Transverse colon (tissue), 4 donors: ENCODE measurements around the gene ARMC5. TPM values are rescaled to one million over a fixed set of nuclear protein-coding genes. Genes with fewer than 3 reads are reported as not detected.
"Not testable (repeated sequence)": the region's sequence is repeated elsewhere in the genome, so short reads cannot be mapped to it uniquely, and the experiment has no call there.

Experiments
- DNase-seq: peaks from one replicate; pipeline ENCODE4 v3.0.0-alpha.2; 2019
- H3K27ac ChIP-seq, 4 donors: fragments of 200-600 bp; sonication (generic); 2 replicates each; pipeline ENCODE4 v1.5.1; 2016 to 2018; ENCODE audit warnings: inconsistent platforms in 4 of 4
- H3K27me3 ChIP-seq: fragments of 200-600 bp; sonication (generic); 2 replicates; pipeline ENCODE4 v1.5.1; 2017; ENCODE audit warnings: inconsistent platforms
- H3K36me3 ChIP-seq, 4 donors: fragments of 200-600 bp; sonication (generic); 2 replicates each; pipeline ENCODE4 v1.5.1; 2017 to 2019; ENCODE audit warnings: inconsistent platforms in 4 of 4
- H3K4me1 ChIP-seq, 4 donors: fragments of 200-600 bp; sonication (generic); 2 replicates each; pipeline ENCODE4 v1.5.1; 2017 to 2020; ENCODE audit warnings: inconsistent platforms in 4 of 4
- H3K4me3 ChIP-seq, 4 donors: fragments of 200-600 bp; sonication (generic); 1 replicate in 1 of 4; 2 replicates in 3 of 4; pipeline versions ENCODE4 v1.5.1 to v1.6.1; 2017 to 2019; ENCODE audit warnings: inconsistent platforms in 4 of 4
- H3K9me3 ChIP-seq, 2 donors: fragments of 200-600 bp; sonication (generic); 2 replicates each; pipeline ENCODE4 v1.5.1; 2017 to 2019; ENCODE audit warnings: inconsistent platforms in 2 of 2
- CTCF ChIP-seq, 5 experiments: fragments of 200-600 bp in 3 of 5; fragments of 450-650 bp in 2 of 5; sonication (generic) in 3 of 5; IDR thresholded peaks; 1 replicate in 2 of 5; 2 replicates in 3 of 5; pipeline ENCODE4 v1.5.1; 2016 to 2017; ENCODE audit warnings: antibody characterized with exemption in 5 of 5, inconsistent platforms in 3 of 5, mild to moderate bottlenecking in 2 of 5, moderate library complexity in 1 of 5
- EP300 ChIP-seq: sonication (generic); formaldehyde crosslinking; IDR thresholded peaks from one replicate; pipeline ENCODE4 v1.6.1; 2017; ENCODE audit warnings: antibody characterized with exemption, low read depth
- POLR2A ChIP-seq: fragments of 450-650 bp; IDR thresholded peaks from one replicate; pipeline ENCODE4 v1.6.1; 2016; ENCODE audit warnings: antibody characterized with exemption, mild to moderate bottlenecking, moderate library complexity
- POLR2AphosphoS5 ChIP-seq, 3 donors: sonication (generic); formaldehyde crosslinking; IDR thresholded peaks; one replicate each; pipeline ENCODE4 v1.6.1; 2016; ENCODE audit warnings: antibody characterized with exemption in 3 of 3
- WGBS, 2 donors: methylation state at CpG; one replicate each; pipeline ENCODE4 v1.1.5; 2018; ENCODE audit warnings: low coverage in 1 of 2; 5-methylcytosine and 5-hydroxymethylcytosine counted together
- in situ Hi-C, 4 donors: fragments of 200-750 bp; cut with MboI; loops; one replicate each; pipeline versions ENCODE4 v1.15.0 to v1.15.1; 2017; ENCODE audit warnings: low sequenced_read_pairs in 3 of 4, low pct_ligation_motif_present in 1 of 4, low pct_unique_long_range_greater_than_20kb in 1 of 4
- intact Hi-C: fragments of 100-400 bp; cut with DNase I; formaldehyde crosslinking; loops from one replicate; pipeline ENCODE4 v1.15.1; 2023; ENCODE audit warnings: low total_unique reads
- total RNA-seq, 4 donors: library from RNA; depleted of rRNA; stranded (reverse); fragments of >200 nt; gene quantifications; one replicate each; pipeline ENCODE4 v1.1.0, GENCODE V29; 2016

The ARMC5 gene
- total RNA-seq, 4 donors from 2014 or later: 3.2 to 17.6 (median 8.4) TPM

- in situ Hi-C loops: loop anchor here in 1 of 4 donors (25.0 kb wide), 1 partner anchor 92 kb away; the partner anchor contains the start of gene ITGAD
- peak overlapping the region in 1 of 4 donors; percentile 17 for H3K27ac ChIP-seq
- no peaks in the 10 kb centered on the region for H3K9me3 ChIP-seq
- no peak for DNase-seq
- intact Hi-C loops: no loop called here
- TF ChIP-seq POLR2A (no peak), CTCF (IDR thresholded peaks at IDR 0.05) (no peak), POLR2AphosphoS5 (IDR thresholded peaks at IDR 0.05) (no peak), EP300 (no peak)
- H3K27me3 ChIP-seq: no peaks in the 10 kb centered on the region
- WGBS, 2 donors: 88% methylated on average over 3 of the region's 3 CpGs; no CpG with 5 or more reads in 1 of the 2 donors
- H3K4me1 ChIP-seq: peaks cover 0 to 46% (median 31%) of the 10 kb centered on the region in 4 donors
- no peak overlapping the region for H3K4me3 ChIP-seq
- no peaks in the 10 kb centered on the region for H3K36me3 ChIP-seq
Observed at GRCh38 chr16:31478956-31479355, 19.7 kb downstream of the ARMC5 start.

DNA sequence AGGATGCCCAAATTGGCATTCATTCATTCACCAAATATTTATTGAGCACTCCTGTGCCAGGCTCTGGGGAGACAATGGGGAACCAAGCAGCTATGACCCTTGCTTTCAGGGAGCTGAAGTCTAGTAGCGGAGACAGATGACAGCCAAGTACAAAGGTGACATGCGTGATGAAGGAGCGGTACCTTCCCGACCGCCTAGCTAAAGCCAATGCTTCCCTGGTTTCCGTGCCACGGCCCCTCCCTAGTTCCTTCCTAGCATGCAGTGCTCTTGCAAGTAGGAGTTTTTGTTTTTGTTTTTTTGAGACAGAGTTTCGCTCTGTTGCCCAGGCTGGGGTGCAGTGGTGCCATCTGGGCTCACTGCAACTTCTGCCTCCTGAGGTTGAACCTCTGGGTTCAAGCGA is 20.4 kb downstream of the ARMC5 start:
- no peak overlapping the region for H3K27ac ChIP-seq
- peaks cover 0 to 48% (median 29%) of the 10 kb centered on the region in 4 donors for H3K4me1 ChIP-seq
- intact Hi-C loops: no loop called here
- TF ChIP-seq EP300: no peak
- no peak for TF ChIP-seq CTCF (IDR thresholded peaks at IDR 0.05)
- no peak for TF ChIP-seq POLR2AphosphoS5 (IDR thresholded peaks at IDR 0.05)
- TF ChIP-seq POLR2A: no peak
- in situ Hi-C loops: loop anchor here in 1 of 4 donors (25.0 kb wide), 1 partner anchor 92 kb away; the partner anchor contains the start of gene ITGAD
- 75 to 83% methylated on average over 5 to 9 of the region's 9 CpGs for WGBS, 2 donors
- H3K27me3 ChIP-seq: no peaks in the 10 kb centered on the region
- no peak for DNase-seq
- no peaks in the 10 kb centered on the region for H3K9me3 ChIP-seq
- H3K4me3 ChIP-seq: no peak overlapping the region
- H3K36me3 ChIP-seq: no peaks in the 10 kb centered on the region

DNA sequence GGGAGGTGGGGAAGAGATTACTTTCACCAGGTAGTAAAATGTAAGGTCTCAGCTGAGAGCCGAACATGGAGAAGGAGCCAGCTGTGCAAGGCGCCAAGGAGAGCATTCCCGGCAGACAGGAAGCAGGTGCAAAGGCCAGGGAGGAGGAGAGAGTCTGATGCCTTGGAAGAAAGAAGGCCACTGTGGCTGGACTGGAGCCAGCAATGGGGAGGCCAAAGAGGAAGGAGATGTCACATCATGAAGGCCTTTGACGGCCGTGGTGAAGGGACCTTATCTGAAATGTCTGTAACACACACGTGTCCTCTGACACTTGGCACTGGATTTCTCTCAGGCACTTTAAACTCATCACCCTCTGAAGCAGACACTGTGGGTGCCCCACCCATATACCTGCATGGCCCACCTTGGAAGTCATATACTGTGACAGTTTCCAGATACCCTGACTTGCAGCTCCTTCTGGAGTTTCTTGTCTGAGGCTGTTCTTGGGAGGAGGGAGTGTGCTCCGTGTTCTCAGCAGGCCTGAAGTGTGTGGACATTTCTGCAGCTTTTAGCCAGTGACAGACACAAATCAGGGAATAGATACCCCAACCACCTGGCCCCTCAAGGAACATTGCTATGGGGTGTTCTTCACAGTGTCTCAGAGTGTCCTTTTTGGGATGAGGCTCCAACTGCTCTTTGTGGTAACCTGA is 21.7 kb downstream of the ARMC5 start:
- in situ Hi-C loops (loop anchor here in 1 of 4 donors (25.0 kb wide), 1 partner anchor 94 kb away; the partner anchor contains the start of gene ITGAD), intact Hi-C loops (no loop called here)
- Histone ChIP-seq H3K27ac (peak overlapping the region in 1 of 4 donors; percentile 30), H3K9me3 (no peaks in the 10 kb centered on the region), H3K27me3 (no peaks in the 10 kb centered on the region), H3K36me3 (no peaks in the 10 kb centered on the region), H3K4me3 (no peak overlapping the region), H3K4me1 (peaks cover 0 to 45% (median 23%) of the 10 kb centered on the region in 4 donors)
- peak; percentile 59 for DNase-seq
- WGBS, 2 donors: 27 to 50% methylated on average over 1 to 7 of the region's 7 CpGs
- TF ChIP-seq POLR2A (no peak), POLR2AphosphoS5 (IDR thresholded peaks at IDR 0.05) (peak in 1 of 3 donors; percentile 26), CTCF (IDR thresholded peaks at IDR 0.05) (no peak), EP300 (no peak)

GRCh38 chr16:31483081-31483480 is 23.8 kb downstream of the ARMC5 start, which contains the start of gene SLC5A2:
SLC5A2 (plus strand) TSS chr16:31483123; CDS start chr16:31483137, 14 bp downstream.
- H3K27me3 ChIP-seq: peaks cover 3% of the 10 kb centered on the region
- no peaks in the 10 kb centered on the region for H3K36me3 ChIP-seq
- in situ Hi-C loops (loop anchor here in 1 of 4 donors (25.0 kb wide), 1 partner anchor 96 kb away; the partner anchor contains the start of gene ITGAD), intact Hi-C loops (no loop called here)
- H3K9me3 ChIP-seq: no peaks in the 10 kb centered on the region
- DNase-seq: no peak
- H3K4me3 ChIP-seq: no peak within 1 kb of the TSS
- WGBS, 2 donors: 81% methylated on average over 4 of the region's 4 CpGs; no CpG with 5 or more reads in 1 of the 2 donors
- no peak for TF ChIP-seq CTCF (IDR thresholded peaks at IDR 0.05)
- no peak for TF ChIP-seq POLR2A
- no peak for TF ChIP-seq POLR2AphosphoS5 (IDR thresholded peaks at IDR 0.05)
- TF ChIP-seq EP300: no peak
- H3K4me1 ChIP-seq: peaks cover 1 to 39% (median 21%) of the 10 kb centered on the region in 4 donors
- no peak within 1 kb of the TSS for H3K27ac ChIP-seq

DNA sequence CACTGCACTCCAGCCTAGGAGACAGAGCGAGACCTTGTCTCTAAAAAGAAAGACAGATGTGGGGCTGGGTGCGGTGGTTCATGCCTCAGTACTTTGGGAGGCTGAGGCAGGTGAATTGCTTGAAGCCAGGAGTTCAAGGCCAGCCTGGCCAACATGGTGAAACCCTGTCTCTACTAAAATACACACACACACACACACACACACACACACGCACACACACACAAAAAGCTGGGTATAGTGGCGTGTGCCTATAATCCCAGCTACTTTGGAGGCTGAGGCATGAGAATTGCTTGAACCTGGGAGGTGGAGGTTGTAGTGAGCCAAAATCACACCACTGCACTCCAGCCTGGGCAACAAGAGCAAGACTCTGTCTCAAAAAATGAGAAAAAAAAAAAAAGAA is 24.7 kb downstream of the ARMC5 start:
- in situ Hi-C loops: loop anchor here in 1 of 4 donors (25.0 kb wide), 1 partner anchor 97 kb away; the partner anchor contains the start of gene ITGAD
- DNase-seq, H3K27me3 ChIP-seq, H3K4me3 ChIP-seq, H3K9me3 ChIP-seq, intact Hi-C loops, H3K27ac ChIP-seq, H3K36me3 ChIP-seq: not testable (repeated sequence)
- peaks cover 4 to 44% (median 26%) of the 10 kb centered on the region in 4 donors for H3K4me1 ChIP-seq
- WGBS, 2 donors: 87 to 100% methylated on average over 1 to 4 of the region's 4 CpGs
